GM12801 (cell line): Measurements from ENCODE around the gene XPO5.

Experiments used
- TF ChIP-seq, protein P1 (sequence below): IDR thresholded peaks from one replicate; pipeline ENCODE4 v1.5.1; 2011; ENCODE audit warnings: control low read depth; ENCODE audit not compliant: insufficient read length; ENCODE audit errors: extremely low read depth

XPO5 gene

DNA sequence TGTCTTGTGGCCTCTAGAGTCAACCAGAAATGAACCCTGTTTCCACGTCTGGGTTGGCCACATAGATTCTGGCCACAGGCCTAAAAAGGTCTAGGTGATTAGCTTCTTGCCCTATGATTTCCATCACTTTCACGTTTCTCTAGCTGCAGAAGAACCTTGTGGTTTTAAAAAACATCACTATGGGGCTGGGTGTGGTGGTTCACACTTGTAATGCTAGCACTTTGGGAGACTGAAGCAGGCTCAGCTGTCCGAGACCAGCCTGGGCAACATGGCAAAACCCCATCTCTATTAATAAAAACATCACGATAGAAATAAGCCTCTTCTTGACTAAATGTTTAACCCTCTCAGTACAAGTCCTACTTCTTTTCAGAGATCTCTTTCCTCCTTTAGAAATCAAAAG is 31.4 kb downstream of the XPO5 start:
- TF ChIP-seq, protein P1, sequence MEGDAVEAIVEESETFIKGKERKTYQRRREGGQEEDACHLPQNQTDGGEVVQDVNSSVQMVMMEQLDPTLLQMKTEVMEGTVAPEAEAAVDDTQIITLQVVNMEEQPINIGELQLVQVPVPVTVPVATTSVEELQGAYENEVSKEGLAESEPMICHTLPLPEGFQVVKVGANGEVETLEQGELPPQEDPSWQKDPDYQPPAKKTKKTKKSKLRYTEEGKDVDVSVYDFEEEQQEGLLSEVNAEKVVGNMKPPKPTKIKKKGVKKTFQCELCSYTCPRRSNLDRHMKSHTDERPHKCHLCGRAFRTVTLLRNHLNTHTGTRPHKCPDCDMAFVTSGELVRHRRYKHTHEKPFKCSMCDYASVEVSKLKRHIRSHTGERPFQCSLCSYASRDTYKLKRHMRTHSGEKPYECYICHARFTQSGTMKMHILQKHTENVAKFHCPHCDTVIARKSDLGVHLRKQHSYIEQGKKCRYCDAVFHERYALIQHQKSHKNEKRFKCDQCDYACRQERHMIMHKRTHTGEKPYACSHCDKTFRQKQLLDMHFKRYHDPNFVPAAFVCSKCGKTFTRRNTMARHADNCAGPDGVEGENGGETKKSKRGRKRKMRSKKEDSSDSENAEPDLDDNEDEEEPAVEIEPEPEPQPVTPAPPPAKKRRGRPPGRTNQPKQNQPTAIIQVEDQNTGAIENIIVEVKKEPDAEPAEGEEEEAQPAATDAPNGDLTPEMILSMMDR, result no peak

DNA sequence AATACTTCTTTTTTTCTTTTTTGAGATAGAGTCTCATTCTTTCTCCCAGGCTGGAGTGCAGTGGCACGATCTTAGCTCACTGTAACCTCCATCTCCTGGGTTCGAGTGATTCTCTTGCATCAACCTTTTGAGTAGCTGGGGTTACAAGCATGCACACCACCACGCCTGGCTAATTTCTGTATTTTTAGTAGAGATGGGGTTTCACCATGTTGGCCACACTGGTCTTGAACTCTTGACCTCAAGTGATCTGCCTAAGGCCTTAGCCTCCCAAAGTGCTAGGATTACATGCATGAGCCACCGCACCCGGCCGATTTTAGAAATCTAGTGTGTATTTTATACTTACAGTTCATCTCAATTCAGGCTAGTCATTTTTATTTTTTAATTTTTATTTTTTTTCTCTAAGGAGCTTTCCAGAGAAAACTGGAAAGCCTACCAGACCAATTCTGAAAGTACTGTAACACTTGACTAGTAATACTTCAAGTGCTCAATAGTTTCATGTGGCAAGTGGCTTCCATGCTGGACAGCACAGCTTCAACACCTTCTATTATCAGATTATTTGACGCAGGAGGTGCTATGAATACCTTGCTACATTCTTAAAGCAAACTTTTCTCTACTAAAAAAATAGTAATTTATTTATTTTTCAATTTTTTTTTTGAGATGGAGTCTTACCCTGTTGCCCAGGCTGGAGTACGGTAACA is 33.9 kb downstream of the XPO5 start:
- TF ChIP-seq, protein P1, result no peak

DNA sequence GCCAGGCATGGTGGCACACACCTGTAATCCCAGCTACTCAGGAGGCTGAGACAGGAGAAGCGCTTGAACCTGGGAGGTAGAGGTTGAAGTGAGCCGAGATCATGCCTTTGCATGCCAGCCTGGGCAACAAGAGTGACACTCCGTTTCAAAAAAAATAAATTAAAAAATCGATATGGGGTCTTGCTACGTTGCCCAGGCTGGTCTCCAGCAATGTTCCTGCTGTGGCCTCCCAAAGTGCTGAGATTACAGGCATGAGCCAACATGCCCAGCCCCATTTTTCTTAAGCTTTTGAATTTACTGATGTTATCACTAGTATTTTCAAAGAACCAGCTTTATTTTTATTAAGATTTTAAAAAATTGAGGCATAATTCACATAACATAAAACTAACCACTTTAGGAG is 35.3 kb downstream of the XPO5 start:
- TF ChIP-seq, protein P1, result no peak

DNA sequence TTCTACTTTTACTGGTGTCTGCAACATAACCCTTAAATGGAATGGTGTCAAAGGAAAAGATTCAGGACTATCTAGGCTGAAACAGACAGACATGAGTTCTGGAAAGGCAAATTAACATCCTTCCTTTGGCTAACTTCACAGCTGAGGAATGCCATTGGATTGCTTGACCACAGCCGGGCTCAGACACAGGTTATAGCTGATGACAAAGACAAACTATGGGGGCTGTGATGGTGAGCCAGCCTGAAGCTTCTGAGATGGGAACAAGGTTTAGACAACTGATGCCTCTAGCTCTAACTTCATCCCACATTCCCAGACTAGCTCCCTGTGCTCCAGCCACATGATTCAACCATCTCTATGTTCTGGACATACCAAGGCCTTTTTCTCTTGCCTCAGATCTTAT is 43.6 kb downstream of the XPO5 start:
- TF ChIP-seq, protein P1, result no peak

DNA sequence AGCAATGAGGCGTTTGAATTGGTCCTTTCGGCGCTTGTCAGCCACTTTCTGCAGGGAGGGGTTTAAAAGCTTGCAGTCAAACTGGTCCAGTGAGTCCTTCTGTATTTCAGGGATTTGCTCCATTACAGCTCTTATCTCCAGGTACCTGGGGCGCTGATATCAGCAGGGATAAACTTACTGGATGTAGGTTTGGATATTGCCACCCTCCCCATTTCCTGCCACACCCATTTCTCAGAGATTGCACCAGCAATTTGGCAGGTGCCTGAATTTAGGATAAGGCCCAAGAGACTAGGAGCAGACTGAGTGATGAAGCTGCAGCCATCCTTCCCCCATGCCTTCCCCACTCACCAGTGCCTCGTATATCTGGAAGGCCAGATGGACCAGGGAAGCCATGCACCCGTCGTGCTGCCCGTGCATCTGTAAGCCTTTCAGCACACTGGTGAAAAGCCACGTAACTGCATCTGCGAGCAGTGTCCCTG is 51.3 kb downstream of the XPO5 start:
- TF ChIP-seq, protein P1, result no peak

DNA sequence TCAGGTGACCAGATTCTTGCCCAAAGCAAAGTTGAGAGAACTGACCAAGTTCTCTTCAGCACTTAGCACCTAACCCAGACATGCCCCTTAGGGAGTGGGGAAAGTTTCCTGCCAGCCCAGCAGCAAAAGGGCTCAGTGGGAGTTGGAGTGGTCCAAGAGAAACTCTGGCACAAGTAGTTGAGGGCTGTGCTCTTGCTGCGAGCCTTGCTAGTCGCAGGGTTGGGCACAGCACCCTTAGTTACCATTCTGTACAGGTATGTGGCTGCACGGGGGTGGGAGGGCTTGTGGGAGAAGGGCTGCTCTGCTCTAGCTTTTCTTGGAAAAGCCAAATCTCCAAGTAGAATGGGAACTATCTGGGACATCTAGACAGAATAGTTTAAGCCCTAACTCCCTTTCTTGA is 52.6 kb downstream of the XPO5 start:
- TF ChIP-seq, protein P1, result no peak

DNA sequence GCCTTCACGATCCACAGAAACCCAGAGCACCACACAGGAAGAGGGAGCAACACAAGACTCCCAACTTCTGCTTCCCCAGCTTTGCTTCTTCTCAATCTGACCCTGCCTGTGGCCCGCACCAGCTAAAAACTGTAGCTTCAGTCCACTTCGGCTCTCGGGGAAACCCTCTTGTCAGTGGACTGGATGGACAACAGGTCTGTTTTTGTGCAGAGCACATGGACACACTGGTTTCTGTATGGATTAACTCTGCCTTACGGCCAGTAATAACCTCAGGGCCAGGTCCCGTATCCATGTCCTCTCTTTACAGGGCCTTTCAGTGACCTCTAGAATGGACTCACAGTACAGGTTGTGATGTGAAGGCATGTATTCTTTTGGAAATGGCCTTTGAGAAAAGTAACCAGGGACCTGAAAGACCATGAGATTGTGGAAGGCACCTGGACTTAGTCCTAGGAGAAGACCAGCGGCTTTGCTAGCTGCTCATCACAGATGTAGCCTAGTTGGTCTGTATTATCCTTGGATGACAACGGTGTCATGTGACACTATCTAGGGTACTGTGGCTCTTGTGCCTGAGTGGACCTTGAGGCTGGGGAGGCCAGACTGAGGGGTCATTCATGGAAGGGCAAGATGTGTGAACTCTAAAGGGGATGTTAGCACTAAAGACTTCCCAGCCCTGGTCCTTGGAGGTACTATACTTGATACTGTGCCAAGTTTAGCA is 53.1 kb downstream of the XPO5 start:
- TF ChIP-seq, protein P1, result no peak
